PFSK-1 (cell line): ENCODE measurements around the gene CDCA3.

ENCODE experiments used
- FOXP2 ChIP-seq: optimal IDR thresholded peaks from 2 replicates; pipeline ENCODE3; 2011; ENCODE audit warnings: borderline replicate concordance, control low read depth, inconsistent platforms; ENCODE audit not compliant: insufficient read depth; ENCODE audit errors: extremely low read length, extremely low read depth
- POLR2AphosphoS5 ChIP-seq: IDR thresholded peaks from 2 replicates; pipeline ENCODE4 v1.6.1; 2012; ENCODE audit warnings: low read depth, mild to moderate bottlenecking, control low read depth, low read length, moderate library complexity
- REST ChIP-seq, 2 experiments: IDR thresholded peaks; 2 replicates each; pipeline versions ENCODE4 v1.6.1 to v1.8.0; 2011 to 2012; ENCODE audit warnings: low read depth in 2 of 2, low read length in 2 of 2, control low read depth in 1 of 2, inconsistent platforms in 1 of 2, mild to moderate bottlenecking in 1 of 2, moderate library complexity in 1 of 2; ENCODE audit not compliant: insufficient read depth in 1 of 2
- SIN3A ChIP-seq: IDR thresholded peaks from 2 replicates; pipeline ENCODE4 v1.6.1; 2012; ENCODE audit warnings: mild to moderate bottlenecking, low read length, moderate library complexity, borderline replicate concordance; ENCODE audit not compliant: insufficient read depth
- TAF1 ChIP-seq: IDR thresholded peaks from 2 replicates; pipeline ENCODE4 v1.6.1; 2012; ENCODE audit warnings: low read length, control low read depth, borderline replicate concordance; ENCODE audit not compliant: insufficient read depth

The CDCA3 gene

GRCh38 chr12:6843118-6843902, 7.8 kb downstream of the CDCA3 start:
- TF ChIP-seq REST (IDR thresholded peaks at IDR 0.05; ENCODE audit: insufficient read depth in 1 of 2, low read depth in 2 of 2, low read length in 2 of 2) (no peak), TAF1 (no peak), FOXP2 (no peak), POLR2AphosphoS5 (no peak), SIN3A (no peak)

GRCh38 chr12:6842075-6842474, 9.0 kb downstream of the CDCA3 start:
- TF ChIP-seq POLR2AphosphoS5 (no peak), SIN3A (no peak), TAF1 (no peak), REST (IDR thresholded peaks at IDR 0.05; ENCODE audit: insufficient read depth in 1 of 2, low read depth in 2 of 2, low read length in 2 of 2) (no peak), FOXP2 (no peak)

- TF ChIP-seq FOXP2 (no peak), SIN3A (no peak), REST (IDR thresholded peaks at IDR 0.05; ENCODE audit: insufficient read depth in 1 of 2, low read depth in 2 of 2, low read length in 2 of 2) (no peak), TAF1 (no peak), POLR2AphosphoS5 (no peak)
These were observed 10.1 kb downstream of the CDCA3 start, which contains the start of gene GNB3 for GRCh38 chr12:6840761-6841515. Gene GNB3 (plus strand): TSS chr12:6840925. CDS start chr12:6841288, 363 bp downstream.

- TF ChIP-seq POLR2AphosphoS5 (no peak), TAF1 (no peak), FOXP2 (no peak), SIN3A (no peak), REST (IDR thresholded peaks at IDR 0.05; ENCODE audit: insufficient read depth in 1 of 2, low read depth in 2 of 2, low read length in 2 of 2) (no peak)
These were observed 10.8 kb downstream of the CDCA3 start for GRCh38 chr12:6840330-6840729.
